ENCODE data around the gene RNF212B. TPM values are rescaled to one million over a fixed set of nuclear protein-coding genes. Genes with fewer than 3 reads are reported as not detected.
"Not testable (repeated sequence)": the region's sequence is repeated elsewhere in the genome, so short reads cannot be mapped to it uniquely, and the experiment has no call there.

RNF212B gene, protein sequence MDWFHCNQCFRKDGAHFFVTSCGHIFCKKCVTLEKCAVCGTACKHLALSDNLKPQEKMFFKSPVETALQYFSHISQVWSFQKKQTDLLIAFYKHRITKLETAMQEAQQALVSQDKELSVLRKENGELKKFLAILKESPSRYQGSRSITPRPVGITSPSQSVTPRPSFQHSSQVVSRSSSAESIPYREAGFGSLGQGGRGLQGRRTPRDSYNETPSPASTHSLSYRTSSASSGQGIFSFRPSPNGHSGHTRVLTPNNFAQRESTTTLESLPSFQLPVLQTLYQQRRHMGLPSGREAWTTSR
- not detected for polyA plus RNA-seq

DNA sequence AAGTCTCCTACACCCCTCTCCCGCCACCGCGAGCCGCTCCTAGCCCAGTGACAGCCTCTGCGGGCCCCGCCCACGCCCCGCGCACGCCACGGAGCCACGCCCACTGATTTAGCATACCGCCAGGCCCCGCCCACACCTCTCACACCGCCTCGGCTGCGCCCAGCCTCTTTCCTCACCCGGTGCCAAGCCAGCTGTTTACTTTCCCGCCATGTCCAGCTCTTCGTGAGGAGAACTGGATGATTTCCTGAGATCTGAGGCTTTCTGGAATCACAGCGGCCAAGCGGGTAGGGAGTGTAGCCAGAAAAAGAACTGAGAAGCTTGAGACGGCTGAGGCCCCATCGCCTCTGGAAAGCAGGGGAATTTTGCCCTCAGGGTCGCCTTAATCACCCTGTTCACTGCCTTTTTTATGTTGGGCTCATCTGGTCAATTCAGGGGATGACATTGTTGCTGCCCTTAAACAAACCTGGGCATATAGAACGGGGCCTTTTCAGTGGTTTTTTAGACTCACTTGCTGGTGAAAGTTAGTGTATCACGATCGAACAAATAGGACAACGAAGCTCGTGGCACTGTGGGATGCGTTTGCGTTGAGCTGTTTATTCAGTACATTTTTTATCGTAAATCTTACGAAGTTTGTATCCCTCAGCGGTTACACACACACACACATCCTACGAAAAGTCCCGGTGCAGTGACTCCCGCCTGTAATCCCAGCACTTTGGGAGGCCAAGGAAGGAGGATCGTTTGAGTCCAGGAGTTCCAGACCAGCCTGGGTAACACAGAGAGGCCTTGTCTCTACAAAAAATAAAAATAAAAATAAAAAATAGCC is at the start of gene RNF212B:
Gene RNF212B, plus strand, starts transcription at position 165 of the 823 bp plus-strand sequence. CDS start 2,410 bp downstream, outside the sequence.
- Mint-ChIP-seq H3K27me3 (ENCODE audit: low read depth in 3 of 3) (peaks cover 0 to 12% (median 5%) of the 10 kb centered on the region in 3 donors), H3K4me1 (peaks cover 4 to 8% of the 10 kb centered on the region in 2 donors), H3K4me3 (peak within 1 kb of the TSS in 3 of 5 donors; percentile 13 to 67 (median 56)), H3K36me3 (no peaks in the 10 kb centered on the region), H3K9me3 (no peaks in the 10 kb centered on the region), H3K27ac (no peak within 1 kb of the TSS)
- peak; percentile 46 to 61 (median 59) for DNase-seq

DNA sequence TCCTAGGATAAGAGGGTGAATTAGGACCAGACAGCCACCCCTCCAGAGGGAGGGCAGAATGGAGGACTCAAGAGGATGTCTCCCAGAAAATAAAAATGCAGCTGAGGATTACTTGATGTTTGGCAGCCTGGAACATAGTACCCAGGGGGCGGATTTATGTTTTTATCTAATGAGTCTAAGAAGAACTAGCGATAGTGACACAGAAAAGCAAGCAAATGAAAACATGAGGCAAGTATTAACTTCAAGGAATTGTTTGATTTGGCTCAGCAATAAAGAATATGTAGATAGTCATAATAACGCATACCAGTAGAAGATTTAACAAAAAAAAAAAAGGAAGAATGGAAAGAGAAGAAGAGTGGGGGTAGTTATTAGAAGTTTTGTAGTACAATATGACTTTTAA is 44.3 kb upstream of the RNF212B start:
- Mint-ChIP-seq H3K4me1 (no peaks in the 10 kb centered on the region), H3K27me3 (ENCODE audit: low read depth in 3 of 3) (peaks cover 0 to 10% (median 0%) of the 10 kb centered on the region in 3 donors), H3K4me3 (no peak overlapping the region), H3K9me3 (no peaks in the 10 kb centered on the region), H3K27ac (no peak overlapping the region), H3K36me3 (no peaks in the 10 kb centered on the region)
- DNase-seq: no peak

DNA sequence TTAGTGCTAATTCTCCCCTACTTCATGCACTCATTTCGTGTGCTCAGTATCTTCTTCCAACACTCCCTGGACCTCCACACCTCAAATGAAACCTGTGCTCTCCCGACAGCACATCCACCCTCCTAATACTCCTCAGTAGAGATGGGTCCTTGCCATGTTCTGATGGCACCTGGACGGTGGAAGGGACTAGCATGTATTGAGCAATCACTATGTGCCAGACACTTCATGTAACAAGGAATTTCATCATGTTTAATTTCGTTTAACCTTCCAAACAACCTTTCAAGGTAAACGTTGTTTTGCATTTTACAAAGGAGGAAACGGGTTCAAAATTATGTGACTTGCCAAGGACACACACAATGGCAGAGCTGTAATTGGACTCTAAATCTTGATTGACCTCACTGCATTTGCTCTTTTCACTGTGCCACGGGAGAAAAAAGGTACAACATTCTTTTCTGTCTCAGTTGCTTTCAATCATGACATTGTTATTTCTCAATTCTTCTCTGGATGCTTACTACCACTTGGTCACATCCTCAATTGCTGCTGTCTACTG is 42.1 kb upstream of the RNF212B start:
- Mint-ChIP-seq H3K27ac (no peak overlapping the region), H3K9me3 (no peaks in the 10 kb centered on the region), H3K27me3 (ENCODE audit: low read depth in 3 of 3) (peaks cover 0 to 12% (median 0%) of the 10 kb centered on the region in 3 donors), H3K4me1 (no peaks in the 10 kb centered on the region), H3K36me3 (no peaks in the 10 kb centered on the region), H3K4me3 (no peak overlapping the region)
- DNase-seq: no peak

DNA sequence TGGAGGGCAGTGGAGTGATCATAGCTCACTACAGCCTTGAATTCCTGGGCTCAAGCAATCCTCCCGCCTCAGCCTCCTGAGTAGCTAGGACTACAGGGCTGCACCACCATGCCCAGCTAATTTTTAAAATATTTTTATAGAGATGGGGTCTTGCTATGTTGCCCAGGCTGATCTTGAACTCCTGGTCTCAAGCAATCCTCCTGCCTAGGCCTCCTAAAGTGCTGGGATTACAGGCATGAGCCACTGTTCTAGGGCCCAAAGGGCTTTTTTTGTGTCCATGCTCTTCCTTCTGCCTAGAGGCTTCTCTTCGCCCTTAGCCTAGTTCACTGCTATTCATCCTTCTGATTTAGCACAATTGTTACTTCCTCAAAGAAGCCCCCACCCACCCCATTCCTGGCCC is 41.2 kb upstream of the RNF212B start:
- DNase-seq, H3K9me3 Mint-ChIP-seq, H3K36me3 Mint-ChIP-seq, H3K4me3 Mint-ChIP-seq, H3K27ac Mint-ChIP-seq, H3K4me1 Mint-ChIP-seq: not testable (repeated sequence)
- H3K27me3 Mint-ChIP-seq (ENCODE audit: low read depth in 3 of 3): peaks cover 0 to 12% (median 0%) of the 10 kb centered on the region in 3 donors

DNA sequence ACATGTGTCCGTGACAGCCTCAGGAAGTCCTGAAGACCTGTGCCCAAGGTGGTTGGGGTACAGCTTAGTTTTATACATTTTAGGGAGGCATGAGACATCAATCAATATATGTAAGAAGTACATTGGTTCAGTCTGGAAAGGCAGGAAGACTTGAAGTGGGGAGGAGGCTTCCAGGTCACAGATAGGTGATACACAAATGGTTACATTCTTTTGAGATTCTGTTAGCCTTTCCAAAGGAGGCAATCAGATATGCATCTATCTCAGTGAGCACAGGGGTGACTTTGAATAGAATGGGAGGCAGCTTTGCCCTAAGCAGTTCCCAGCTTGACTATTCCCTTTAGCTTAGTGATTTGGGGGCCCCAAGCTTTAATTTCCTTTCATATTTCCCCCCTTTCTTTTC is 38.6 kb upstream of the RNF212B start:
- not testable (repeated sequence) for H3K27me3 Mint-ChIP-seq (ENCODE audit: low read depth in 3 of 3); H3K9me3 Mint-ChIP-seq; H3K4me1 Mint-ChIP-seq

DNA sequence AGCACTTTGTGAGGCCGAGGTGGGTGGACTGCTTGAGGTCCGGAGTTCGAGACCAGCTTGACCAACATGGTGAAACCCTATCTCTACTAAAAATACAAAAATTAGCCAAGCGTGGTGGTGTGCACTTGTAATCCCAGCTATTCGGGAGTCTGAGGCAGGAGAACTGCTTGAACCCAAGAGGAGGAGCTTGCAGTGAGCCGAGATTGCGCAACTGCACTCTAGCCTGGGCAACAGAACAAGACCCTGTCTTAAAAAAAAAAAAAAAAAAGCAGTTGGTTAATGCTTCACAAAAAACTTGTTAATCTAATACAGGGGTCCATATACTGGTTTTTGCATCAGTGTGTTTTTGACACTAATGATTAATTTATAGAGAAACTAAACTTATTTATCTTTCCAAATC is 35.7 kb upstream of the RNF212B start:
- H3K9me3 Mint-ChIP-seq: no peaks in the 10 kb centered on the region
- no peak for DNase-seq
- H3K4me3 Mint-ChIP-seq: no peak overlapping the region
- no peaks in the 10 kb centered on the region for H3K36me3 Mint-ChIP-seq
- H3K4me1 Mint-ChIP-seq: no peaks in the 10 kb centered on the region
- H3K27me3 Mint-ChIP-seq (ENCODE audit: low read depth in 3 of 3): peaks cover 0 to 7% (median 2%) of the 10 kb centered on the region in 3 donors
- no peak overlapping the region for H3K27ac Mint-ChIP-seq

More for the DNA sequence above, 38.6 kb upstream of the RNF212B start:
- DNase-seq, H3K36me3 Mint-ChIP-seq, H3K4me3 Mint-ChIP-seq, H3K27ac Mint-ChIP-seq: not testable (repeated sequence)

DNA sequence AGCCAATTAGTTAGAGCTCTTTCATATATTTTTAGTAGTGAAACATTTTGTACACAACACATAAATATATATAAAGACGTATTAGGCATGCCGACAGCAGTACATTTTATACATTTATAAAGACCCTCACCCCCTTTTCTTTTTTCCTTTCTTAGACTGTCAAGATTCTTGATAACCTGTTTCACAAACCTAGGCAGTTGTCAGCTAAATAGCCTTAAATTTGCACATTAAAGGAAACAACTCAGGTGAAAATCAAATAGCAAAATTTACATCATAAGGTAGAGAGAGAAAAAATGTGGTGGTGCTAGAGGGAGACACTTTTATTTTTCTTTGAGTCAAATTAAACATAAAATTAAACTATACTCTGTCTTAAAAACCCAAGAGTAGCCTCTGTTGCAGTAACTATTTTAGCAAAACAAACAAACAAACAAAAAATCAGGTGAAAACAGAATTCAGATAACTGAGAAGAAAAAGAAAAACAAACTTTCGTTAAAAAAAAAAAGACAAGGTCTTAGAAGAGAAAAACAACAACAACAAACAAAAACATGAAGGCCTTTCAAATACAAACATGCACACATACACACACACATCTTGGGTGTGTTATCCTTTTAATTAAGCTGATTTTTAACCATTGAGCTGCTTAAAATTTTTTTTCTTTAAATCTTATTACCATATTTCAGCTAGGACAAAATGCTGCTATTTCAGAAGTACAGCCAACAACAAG is 31.2 kb upstream of the RNF212B start:
- DNase-seq: no peak
- no peaks in the 10 kb centered on the region for H3K4me1 Mint-ChIP-seq
- H3K27ac Mint-ChIP-seq: no peak overlapping the region
- H3K27me3 Mint-ChIP-seq (ENCODE audit: low read depth in 3 of 3): peaks cover 0 to 18% (median 0%) of the 10 kb centered on the region in 3 donors
- no peaks in the 10 kb centered on the region for H3K36me3 Mint-ChIP-seq
- H3K9me3 Mint-ChIP-seq: no peaks in the 10 kb centered on the region
- H3K4me3 Mint-ChIP-seq: no peak overlapping the region

DNA sequence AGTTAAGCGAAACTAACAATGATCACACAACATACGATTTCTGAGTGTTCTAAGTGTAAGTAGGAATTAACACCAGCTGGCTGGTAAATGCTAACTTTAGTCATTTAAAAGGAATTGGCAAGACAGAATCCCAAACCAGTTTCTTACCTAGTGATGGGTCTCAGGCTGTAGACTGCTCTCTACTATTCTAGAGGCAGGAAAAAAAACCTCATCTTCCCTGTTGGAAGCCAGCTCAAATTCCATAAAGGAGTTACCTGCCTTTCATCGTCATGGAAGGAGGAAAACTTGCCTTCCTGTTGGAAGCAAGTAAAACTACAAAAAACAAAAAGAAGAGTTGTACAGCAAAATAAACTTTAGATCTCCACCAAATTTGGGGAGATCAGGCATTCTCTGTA is 30.6 kb upstream of the RNF212B start:
- H3K9me3 Mint-ChIP-seq: no peaks in the 10 kb centered on the region
- DNase-seq: no peak
- H3K4me3 Mint-ChIP-seq: no peak overlapping the region
- H3K4me1 Mint-ChIP-seq: no peaks in the 10 kb centered on the region
- peaks cover 0 to 21% (median 0%) of the 10 kb centered on the region in 3 donors for H3K27me3 Mint-ChIP-seq (ENCODE audit: low read depth in 3 of 3)
- H3K27ac Mint-ChIP-seq: no peak overlapping the region
- H3K36me3 Mint-ChIP-seq: no peaks in the 10 kb centered on the region

DNA sequence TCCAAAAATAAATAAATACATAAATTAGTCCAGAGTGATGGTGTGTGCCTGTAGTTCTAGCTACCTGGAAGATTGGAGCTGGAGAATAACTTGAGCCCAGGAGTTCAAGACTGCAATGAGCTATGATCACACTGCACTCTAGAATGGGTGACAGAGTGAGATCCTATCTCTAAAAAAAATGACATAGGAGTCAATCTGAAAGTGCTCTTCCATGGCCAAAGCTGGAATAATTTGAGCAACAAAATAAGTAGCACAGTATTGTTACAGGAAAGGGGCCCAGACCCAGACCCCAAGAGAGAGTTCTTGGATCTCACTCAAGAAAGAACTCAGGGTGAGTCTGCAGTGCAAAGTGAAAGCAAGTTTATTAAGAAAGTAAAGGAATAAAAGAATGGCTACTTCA is 29.4 kb upstream of the RNF212B start:
- Mint-ChIP-seq H3K4me1 (no peaks in the 10 kb centered on the region), H3K4me3 (no peak overlapping the region), H3K9me3 (no peaks in the 10 kb centered on the region), H3K27ac (no peak overlapping the region), H3K27me3 (ENCODE audit: low read depth in 3 of 3) (peaks cover 0 to 23% (median 0%) of the 10 kb centered on the region in 3 donors), H3K36me3 (no peaks in the 10 kb centered on the region)
- no peak for DNase-seq

DNA sequence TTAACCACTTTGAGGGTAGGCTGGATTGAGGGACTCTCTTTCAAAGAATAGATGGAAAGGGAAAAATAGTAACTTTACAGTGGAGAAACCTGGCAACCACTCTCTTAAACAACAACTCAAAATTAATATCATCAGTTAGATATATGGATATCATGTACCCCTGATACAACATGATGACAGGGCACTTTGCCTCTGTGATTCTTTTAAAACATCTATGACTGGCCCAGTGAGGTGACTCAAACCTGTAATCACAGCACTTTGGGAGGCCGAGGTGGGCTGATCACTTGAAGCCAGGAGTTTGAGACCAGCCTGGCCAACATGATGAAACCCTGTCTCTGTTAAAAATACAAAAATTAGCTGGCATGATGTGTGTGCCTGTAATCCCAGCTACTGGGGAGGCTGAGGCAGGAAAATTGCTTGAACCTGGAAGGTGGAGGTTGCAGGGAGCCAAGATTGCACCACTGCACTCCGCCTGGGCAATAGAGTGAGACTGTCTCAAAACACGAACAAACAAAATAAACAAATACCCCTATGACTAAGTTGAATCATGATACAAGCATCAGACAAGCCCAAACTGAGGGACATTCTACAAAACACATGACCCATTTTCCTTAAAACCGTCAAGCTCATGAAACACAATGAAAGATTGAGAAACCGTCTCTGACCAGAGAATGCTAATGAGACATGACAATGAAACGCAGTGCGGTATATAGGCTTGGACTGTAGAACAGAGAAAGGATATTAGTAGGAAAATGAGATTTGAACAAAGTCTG is 27.9 kb upstream of the RNF212B start:
- H3K27ac Mint-ChIP-seq: no peak overlapping the region
- no peaks in the 10 kb centered on the region for H3K36me3 Mint-ChIP-seq
- DNase-seq: no peak
- no peaks in the 10 kb centered on the region for H3K4me1 Mint-ChIP-seq
- H3K27me3 Mint-ChIP-seq (ENCODE audit: low read depth in 3 of 3): peaks cover 0 to 17% (median 0%) of the 10 kb centered on the region in 3 donors
- no peaks in the 10 kb centered on the region for H3K9me3 Mint-ChIP-seq
- no peak overlapping the region for H3K4me3 Mint-ChIP-seq

DNA sequence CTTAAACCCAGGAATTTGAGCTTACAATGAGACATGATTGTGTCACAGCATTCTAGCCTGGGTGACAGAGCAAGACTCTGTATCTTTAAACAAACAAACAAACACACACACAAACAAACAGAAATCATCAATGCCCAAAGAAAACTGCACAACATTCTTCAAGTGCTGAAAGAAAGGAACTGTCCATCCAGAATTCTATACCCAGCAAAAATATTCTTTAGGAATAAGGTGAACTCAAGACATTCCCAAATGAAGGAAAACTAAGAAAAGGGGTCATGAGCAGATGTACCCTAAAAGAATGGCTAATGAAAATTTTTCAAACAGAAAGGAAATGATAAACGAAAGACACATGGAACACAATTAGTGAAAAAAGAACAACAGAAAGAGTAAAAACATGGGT is 22.3 kb upstream of the RNF212B start:
- no peaks in the 10 kb centered on the region for H3K36me3 Mint-ChIP-seq
- H3K4me3 Mint-ChIP-seq: no peak overlapping the region
- H3K27ac Mint-ChIP-seq: no peak overlapping the region
- H3K4me1 Mint-ChIP-seq: no peaks in the 10 kb centered on the region
- no peak for DNase-seq
- H3K27me3 Mint-ChIP-seq (ENCODE audit: low read depth in 3 of 3): peaks cover 1 to 14% (median 6%) of the 10 kb centered on the region in 3 donors
- no peaks in the 10 kb centered on the region for H3K9me3 Mint-ChIP-seq

DNA sequence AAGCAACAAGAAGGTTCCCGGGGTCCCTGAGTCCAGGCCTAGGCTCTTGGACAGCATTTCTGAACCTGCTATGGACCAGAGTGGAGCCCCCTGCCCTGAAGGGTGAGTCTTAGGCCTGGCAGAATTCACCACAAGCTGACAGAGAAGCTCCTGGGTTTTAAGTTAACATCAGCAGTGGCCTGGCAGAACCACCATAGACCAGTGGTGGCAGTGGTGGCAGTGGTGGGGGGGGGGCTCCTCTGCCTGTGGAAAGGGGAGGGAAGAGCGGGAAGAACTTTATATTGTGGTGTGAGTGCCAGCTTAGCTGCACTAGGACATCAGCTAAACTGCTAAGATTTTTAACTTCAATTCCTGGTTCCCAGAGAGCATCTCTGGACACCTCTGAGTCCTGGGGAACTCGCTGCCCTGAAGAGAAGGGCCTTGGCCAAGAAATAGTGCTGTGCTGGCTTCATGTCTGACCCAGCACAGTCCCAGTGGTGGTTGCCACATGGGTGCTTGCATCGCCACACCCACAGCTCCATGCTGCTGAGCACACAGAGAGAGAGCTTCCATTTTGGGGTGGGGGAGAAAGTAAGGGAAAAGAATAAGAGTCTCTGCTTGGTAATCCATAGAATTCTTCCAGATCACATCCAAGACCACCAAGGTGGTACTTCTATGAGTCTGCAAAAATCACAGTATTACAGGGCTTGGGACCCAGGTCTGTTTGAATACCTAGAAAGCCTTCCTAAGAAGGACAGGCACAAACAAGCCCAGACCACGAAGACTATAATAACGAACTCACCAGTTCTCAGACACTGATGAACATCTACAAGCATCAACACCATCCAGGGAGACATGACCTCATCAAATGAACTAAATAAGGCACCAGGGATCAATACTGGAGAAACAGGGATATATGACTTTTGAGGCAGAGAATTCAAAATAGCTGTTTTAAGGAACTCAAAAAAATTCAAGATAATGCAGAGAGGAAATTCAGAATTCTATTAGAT is 20.4 kb upstream of the RNF212B start:
- no peak for DNase-seq
- H3K27me3 Mint-ChIP-seq (ENCODE audit: low read depth in 3 of 3): peaks cover 1 to 6% (median 6%) of the 10 kb centered on the region in 3 donors
- H3K36me3 Mint-ChIP-seq: no peaks in the 10 kb centered on the region
- H3K9me3 Mint-ChIP-seq: no peaks in the 10 kb centered on the region
- no peak overlapping the region for H3K27ac Mint-ChIP-seq
- no peak overlapping the region for H3K4me3 Mint-ChIP-seq
- H3K4me1 Mint-ChIP-seq: no peaks in the 10 kb centered on the region

Data from immature natural killer cell (primary cell).